ENCODE data around the gene RHEX.

DNA sequence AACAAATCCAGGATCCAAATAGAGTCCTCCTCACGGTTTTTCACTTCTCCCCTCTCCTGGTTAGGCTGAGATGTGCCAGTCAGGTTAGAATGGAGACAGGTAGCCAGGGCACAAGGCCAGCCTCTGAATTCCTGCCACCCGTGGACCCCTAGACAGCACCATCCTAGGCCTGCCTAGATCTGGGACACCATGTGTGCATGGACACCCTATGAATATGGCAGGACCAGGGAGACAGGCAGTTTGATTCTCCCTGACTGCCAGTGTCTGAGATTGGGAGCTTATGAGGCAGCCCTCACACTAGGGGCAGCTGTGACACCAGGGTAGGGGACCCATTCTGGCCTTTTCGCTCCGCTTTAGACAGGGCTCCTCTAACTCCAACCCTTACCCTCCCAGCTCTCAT, 56.7 kb downstream of the RHEX start:
- TF ChIP-seq, protein P1, sequence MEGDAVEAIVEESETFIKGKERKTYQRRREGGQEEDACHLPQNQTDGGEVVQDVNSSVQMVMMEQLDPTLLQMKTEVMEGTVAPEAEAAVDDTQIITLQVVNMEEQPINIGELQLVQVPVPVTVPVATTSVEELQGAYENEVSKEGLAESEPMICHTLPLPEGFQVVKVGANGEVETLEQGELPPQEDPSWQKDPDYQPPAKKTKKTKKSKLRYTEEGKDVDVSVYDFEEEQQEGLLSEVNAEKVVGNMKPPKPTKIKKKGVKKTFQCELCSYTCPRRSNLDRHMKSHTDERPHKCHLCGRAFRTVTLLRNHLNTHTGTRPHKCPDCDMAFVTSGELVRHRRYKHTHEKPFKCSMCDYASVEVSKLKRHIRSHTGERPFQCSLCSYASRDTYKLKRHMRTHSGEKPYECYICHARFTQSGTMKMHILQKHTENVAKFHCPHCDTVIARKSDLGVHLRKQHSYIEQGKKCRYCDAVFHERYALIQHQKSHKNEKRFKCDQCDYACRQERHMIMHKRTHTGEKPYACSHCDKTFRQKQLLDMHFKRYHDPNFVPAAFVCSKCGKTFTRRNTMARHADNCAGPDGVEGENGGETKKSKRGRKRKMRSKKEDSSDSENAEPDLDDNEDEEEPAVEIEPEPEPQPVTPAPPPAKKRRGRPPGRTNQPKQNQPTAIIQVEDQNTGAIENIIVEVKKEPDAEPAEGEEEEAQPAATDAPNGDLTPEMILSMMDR (IDR thresholded peaks at IDR 0.05) = no peak
- TF ChIP-seq, protein P2, sequence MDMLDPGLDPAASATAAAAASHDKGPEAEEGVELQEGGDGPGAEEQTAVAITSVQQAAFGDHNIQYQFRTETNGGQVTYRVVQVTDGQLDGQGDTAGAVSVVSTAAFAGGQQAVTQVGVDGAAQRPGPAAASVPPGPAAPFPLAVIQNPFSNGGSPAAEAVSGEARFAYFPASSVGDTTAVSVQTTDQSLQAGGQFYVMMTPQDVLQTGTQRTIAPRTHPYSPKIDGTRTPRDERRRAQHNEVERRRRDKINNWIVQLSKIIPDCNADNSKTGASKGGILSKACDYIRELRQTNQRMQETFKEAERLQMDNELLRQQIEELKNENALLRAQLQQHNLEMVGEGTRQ (IDR thresholded peaks at IDR 0.05) = no peak

Data from A549 (cell line).